ENCODE data around the gene DFFB. TPM values are rescaled to one million over a fixed set of nuclear protein-coding genes. Genes with fewer than 3 reads are reported as not detected.

DFFB gene
- total and polyA plus RNA-seq, 2 of the 13 experiments (the other 11 are each of a cell fraction or from before 2014, with no cell fraction given) = 4.6 to 9.3 TPM

GRCh38 chr1:3906672-3907020, 49.4 kb downstream of the DFFB start:
- ATAC-seq = no peak
- POLR2A ChIA-PET = interaction anchor here (1.0 kb wide), 1 partner anchor 49 kb away, joined by 4 read pairs; the partner anchor contains the start of genes CEP104 and DFFB
- Histone ChIP-seq H3K4me1 (ENCODE audit: insufficient read depth, low read length) (peaks cover 61% of the 10 kb centered on the region), H3K79me2 (ENCODE audit: insufficient read depth, low read length) (peaks cover 2% of the 10 kb centered on the region), H3K4me3 (replicated peaks in 1 of 3; ENCODE audit: insufficient read depth in 1 of 3, low read depth in 2 of 3, low read length in 3 of 3) (no peak overlapping the region), H3K36me3 (replicated peaks in 1 of 2; ENCODE audit: control insufficient read depth in 1 of 2, insufficient read depth in 2 of 2, low read length in 2 of 2) (no peaks in the 10 kb centered on the region), H2AFZ (ENCODE audit: low read length) (no peak overlapping the region), H3K27ac (ENCODE audit: extremely low read length, insufficient read depth, low read length) (no peak overlapping the region), H3K9me3 (ENCODE audit: low read length) (no peaks in the 10 kb centered on the region), H3K4me2 (ENCODE audit: low read depth, low read length) (no peak overlapping the region), H3K27me3 (ENCODE audit: control insufficient read depth in 1 of 2, insufficient read depth in 2 of 2, low read length in 2 of 2) (no peaks in the 10 kb centered on the region), H3K9ac (ENCODE audit: insufficient read depth, low read depth, low read length) (no peak overlapping the region), H4K20me1 (ENCODE audit: insufficient read depth, low read length) (no peaks in the 10 kb centered on the region)
- 100% methylated on average over 6 of the region's 11 CpGs for WGBS (ENCODE audit: low lambda C conversion rate)
- CTCF ChIA-PET (ENCODE audit: low intra/inter-chr PET ratio, low total read pairs) = no interaction called here
- FAIRE-seq = no peak
- no peak for DNase-seq (ENCODE audit: low spot score)
- in situ Hi-C loops (cut with HindIII; ENCODE audit: extremely low pct_ligation_motif_present, low pct_unique_long_range_greater_than_20kb) (loop anchor here (25.0 kb wide), 1 partner anchor 156 kb away; no protein-coding TSS in a partner anchor), intact Hi-C loops (cut with micrococcal nuclease; ENCODE audit: unreplicated experiment) (loop anchor here (10.0 kb wide), 1 partner anchor 132 kb away; the partner anchor contains the start of gene SMIM1)
- BruUV-seq (replicated peaks) = no TSS peak
- TF ChIP-seq KLF13 (CRISPR knock-in tag; IDR thresholded peaks at IDR 0.05) (no peak), ZNF367 (CRISPR knock-in tag; IDR thresholded peaks at IDR 0.05; ENCODE audit: borderline replicate concordance) (no peak), STAT5B (CRISPR knock-in tag; IDR thresholded peaks at IDR 0.05) (no peak), ZNF780A (CRISPR knock-in tag; IDR thresholded peaks at IDR 0.05) (no peak)

- Histone ChIP-seq H3K4me3 (replicated peaks in 1 of 3; ENCODE audit: insufficient read depth in 1 of 3, low read depth in 2 of 3, low read length in 3 of 3) (no peak overlapping the region), H3K36me3 (replicated peaks in 1 of 2; ENCODE audit: control insufficient read depth in 1 of 2, insufficient read depth in 2 of 2, low read length in 2 of 2) (no peaks in the 10 kb centered on the region), H2AFZ (ENCODE audit: low read length) (no peak overlapping the region), H3K4me1 (ENCODE audit: insufficient read depth, low read length) (peaks cover 57% of the 10 kb centered on the region), H3K9ac (ENCODE audit: insufficient read depth, low read depth, low read length) (no peak overlapping the region), H3K4me2 (ENCODE audit: low read depth, low read length) (no peak overlapping the region), H3K27ac (ENCODE audit: extremely low read length, insufficient read depth, low read length) (no peak overlapping the region), H3K79me2 (ENCODE audit: insufficient read depth, low read length) (peaks cover under 1% of the 10 kb centered on the region), H3K27me3 (ENCODE audit: control insufficient read depth in 1 of 2, insufficient read depth in 2 of 2, low read length in 2 of 2) (no peaks in the 10 kb centered on the region), H3K9me3 (ENCODE audit: low read length) (no peaks in the 10 kb centered on the region), H4K20me1 (ENCODE audit: insufficient read depth, low read length) (peaks cover 3% of the 10 kb centered on the region; the same call in 1 of the 2 replicates)
- WGBS (ENCODE audit: low lambda C conversion rate) = 82% methylated on average over 20 of the region's 22 CpGs
- intact Hi-C loops (cut with micrococcal nuclease; ENCODE audit: unreplicated experiment) = loop anchor here (10.0 kb wide), 1 partner anchor 132 kb away; the partner anchor contains the start of gene SMIM1
- BruUV-seq (replicated peaks) = no TSS peak
- ChIA-PET POLR2A (interaction anchor here (1.0 kb wide), 1 partner anchor 49 kb away, joined by 4 read pairs; the partner anchor contains the start of genes CEP104 and DFFB), CTCF (ENCODE audit: low intra/inter-chr PET ratio, low total read pairs) (no interaction called here)
- DNase-seq (ENCODE audit: low spot score) (no peak), FAIRE-seq (no peak), ATAC-seq (no peak)
- in situ Hi-C loops (cut with HindIII; ENCODE audit: extremely low pct_ligation_motif_present, low pct_unique_long_range_greater_than_20kb) = loop anchor here (25.0 kb wide), 1 partner anchor 155 kb away; no protein-coding TSS in a partner anchor
- TF ChIP-seq ZNF142 (CRISPR knock-in tag; IDR thresholded peaks at IDR 0.05) (no peak), STAG1 (CRISPR knock-in tag; IDR thresholded peaks at IDR 0.05) (0 out of 2 replicates have a peak, but pooled peaks have one; percentile 23), ZNF724P (CRISPR knock-in tag; IDR thresholded peaks at IDR 0.05; ENCODE audit: borderline replicate concordance) (no peak), ZNF570 (CRISPR knock-in tag; IDR thresholded peaks at IDR 0.05; ENCODE audit: borderline replicate concordance) (no peak)
- TF ChIP-seq, protein P1, sequence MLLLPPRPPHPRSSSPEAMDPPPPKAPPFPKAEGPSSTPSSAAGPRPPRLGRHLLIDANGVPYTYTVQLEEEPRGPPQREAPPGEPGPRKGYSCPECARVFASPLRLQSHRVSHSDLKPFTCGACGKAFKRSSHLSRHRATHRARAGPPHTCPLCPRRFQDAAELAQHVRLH (CRISPR knock-in tag; IDR thresholded peaks at IDR 0.05; ENCODE audit: borderline replicate concordance, low read depth) = no peak
- TF ChIP-seq, protein P2, sequence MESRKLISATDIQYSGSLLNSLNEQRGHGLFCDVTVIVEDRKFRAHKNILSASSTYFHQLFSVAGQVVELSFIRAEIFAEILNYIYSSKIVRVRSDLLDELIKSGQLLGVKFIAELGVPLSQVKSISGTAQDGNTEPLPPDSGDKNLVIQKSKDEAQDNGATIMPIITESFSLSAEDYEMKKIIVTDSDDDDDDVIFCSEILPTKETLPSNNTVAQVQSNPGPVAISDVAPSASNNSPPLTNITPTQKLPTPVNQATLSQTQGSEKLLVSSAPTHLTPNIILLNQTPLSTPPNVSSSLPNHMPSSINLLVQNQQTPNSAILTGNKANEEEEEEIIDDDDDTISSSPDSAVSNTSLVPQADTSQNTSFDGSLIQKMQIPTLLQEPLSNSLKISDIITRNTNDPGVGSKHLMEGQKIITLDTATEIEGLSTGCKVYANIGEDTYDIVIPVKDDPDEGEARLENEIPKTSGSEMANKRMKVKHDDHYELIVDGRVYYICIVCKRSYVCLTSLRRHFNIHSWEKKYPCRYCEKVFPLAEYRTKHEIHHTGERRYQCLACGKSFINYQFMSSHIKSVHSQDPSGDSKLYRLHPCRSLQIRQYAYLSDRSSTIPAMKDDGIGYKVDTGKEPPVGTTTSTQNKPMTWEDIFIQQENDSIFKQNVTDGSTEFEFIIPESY (CRISPR knock-in tag; IDR thresholded peaks at IDR 0.05) = peak; percentile 86
Measured at GRCh38 chr1:3907031-3907534, 49.8 kb downstream of the DFFB start.

All from HepG2 (cell line).